ENCODE data around the gene KAZN. TPM values are rescaled to one million over a fixed set of nuclear protein-coding genes. Genes with fewer than 3 reads are reported as not detected.

The KAZN gene
- total RNA-seq, 2 experiments from 2014 or later: 0.22 to 0.55 TPM

- no peaks in the 10 kb centered on the region for H3K27me3 Mint-ChIP-seq
- no peaks in the 10 kb centered on the region for H3K36me3 ChIP-seq (ENCODE audit: insufficient read depth, low read length)
- intact Hi-C loops (cut with DNase I, micrococcal nuclease): no loop called here
- H3K4me1 ChIP-seq (ENCODE audit: insufficient read depth, low read length): no peaks in the 10 kb centered on the region
- TF ChIP-seq CTCF (IDR thresholded peaks at IDR 0.05): no peak
- peaks cover 0 to 2% of the 10 kb centered on the region in 2 experiments for H3K27me3 ChIP-seq (ENCODE audit: control insufficient read depth in 1 of 2, insufficient read depth in 2 of 2, low read length in 2 of 2)
- H3K4me1 Mint-ChIP-seq (ENCODE audit: low read depth): no peaks in the 10 kb centered on the region
- no peak overlapping the region for H3K4me3 ChIP-seq (ENCODE audit: low read length)
- ATAC-seq (ENCODE audit: poor library complexity) (no peak), DNase-seq (no peak)
- H3K9me3 ChIP-seq (ENCODE audit: control insufficient read depth in 1 of 2, insufficient read depth in 1 of 2, low read length in 2 of 2): peaks cover 11 to 14% of the 10 kb centered on the region in 2 experiments
- H3K9me3 Mint-ChIP-seq: peaks cover 2% of the 10 kb centered on the region
- H3K27ac Mint-ChIP-seq: no peak overlapping the region
- ChIA-PET CTCF (no interaction called here), POLR2A (no interaction called here)
- no peaks in the 10 kb centered on the region for H3K36me3 Mint-ChIP-seq (ENCODE audit: low read depth)
- no peak overlapping the region for H3K4me3 Mint-ChIP-seq
- H3K27ac ChIP-seq (ENCODE audit: low read depth in 1 of 2, low read length in 2 of 2): no peak overlapping the region
Observed at GRCh38 chr1:14706631-14707030, 108.1 kb downstream of the KAZN start.

DNA sequence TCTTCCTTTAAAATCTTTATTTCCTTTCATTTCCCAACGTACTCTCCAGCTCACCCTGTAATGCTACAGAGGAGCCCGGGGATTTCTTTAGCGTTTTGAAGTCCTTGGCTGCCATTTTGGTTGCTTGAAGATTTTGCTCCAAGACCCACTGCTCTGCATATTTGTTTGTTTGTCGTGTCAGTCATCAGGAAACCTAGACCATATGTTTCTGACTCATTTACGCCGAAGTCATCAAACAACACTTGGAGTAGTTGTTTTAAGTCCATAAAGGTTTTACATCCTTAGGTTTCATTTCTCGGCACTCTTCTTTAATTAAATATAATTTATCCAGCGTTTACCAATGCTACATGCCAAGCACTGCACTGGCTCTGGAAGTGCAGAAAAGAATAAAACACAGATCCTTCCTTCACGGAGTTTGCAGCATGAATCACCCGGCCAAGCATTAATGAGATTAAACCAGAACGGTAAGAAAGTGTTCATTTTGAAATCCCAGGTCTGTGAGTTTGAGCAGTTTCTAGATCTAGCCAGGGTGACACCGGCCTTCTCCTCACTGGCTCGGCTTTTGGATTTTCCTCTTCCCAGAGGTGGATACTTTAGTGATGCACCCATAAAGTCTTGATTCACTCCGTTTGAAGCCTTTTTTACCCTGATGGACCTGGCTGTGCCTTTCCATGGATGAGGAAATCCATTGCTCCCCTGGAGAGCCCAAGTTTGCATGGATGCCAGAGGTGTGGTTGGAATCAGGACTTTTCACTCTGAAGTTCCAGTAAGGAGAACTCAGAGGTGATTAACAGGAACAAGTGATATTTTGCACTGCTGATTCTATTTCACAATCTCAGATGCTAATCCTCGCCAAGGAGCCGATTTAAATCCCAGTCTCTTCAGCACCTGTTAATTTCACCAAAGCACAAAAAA, 109.3 kb downstream of the KAZN start:
- Mint-ChIP-seq H3K36me3 (ENCODE audit: low read depth) (no peaks in the 10 kb centered on the region), H3K27me3 (no peaks in the 10 kb centered on the region), H3K9me3 (peaks cover 2% of the 10 kb centered on the region), H3K27ac (no peak overlapping the region), H3K4me1 (ENCODE audit: low read depth) (no peaks in the 10 kb centered on the region), H3K4me3 (no peak overlapping the region)
- Histone ChIP-seq H3K27ac (ENCODE audit: low read depth in 1 of 2, low read length in 2 of 2) (no peak overlapping the region), H3K4me1 (ENCODE audit: insufficient read depth, low read length) (no peaks in the 10 kb centered on the region), H3K36me3 (ENCODE audit: insufficient read depth, low read length) (no peaks in the 10 kb centered on the region), H3K27me3 (ENCODE audit: control insufficient read depth in 1 of 2, insufficient read depth in 2 of 2, low read length in 2 of 2) (peaks cover 0 to 2% of the 10 kb centered on the region in 2 experiments), H3K4me3 (ENCODE audit: low read length) (no peak overlapping the region), H3K9me3 (ENCODE audit: control insufficient read depth in 1 of 2, insufficient read depth in 1 of 2, low read length in 2 of 2) (peaks cover 11 to 14% of the 10 kb centered on the region in 2 experiments)
- no peak for TF ChIP-seq CTCF (IDR thresholded peaks at IDR 0.05)
- ATAC-seq (ENCODE audit: poor library complexity) (no peak), DNase-seq (no peak)
- ChIA-PET POLR2A (no interaction called here), CTCF (no interaction called here)
- intact Hi-C loops (cut with DNase I, micrococcal nuclease): no loop called here

DNA sequence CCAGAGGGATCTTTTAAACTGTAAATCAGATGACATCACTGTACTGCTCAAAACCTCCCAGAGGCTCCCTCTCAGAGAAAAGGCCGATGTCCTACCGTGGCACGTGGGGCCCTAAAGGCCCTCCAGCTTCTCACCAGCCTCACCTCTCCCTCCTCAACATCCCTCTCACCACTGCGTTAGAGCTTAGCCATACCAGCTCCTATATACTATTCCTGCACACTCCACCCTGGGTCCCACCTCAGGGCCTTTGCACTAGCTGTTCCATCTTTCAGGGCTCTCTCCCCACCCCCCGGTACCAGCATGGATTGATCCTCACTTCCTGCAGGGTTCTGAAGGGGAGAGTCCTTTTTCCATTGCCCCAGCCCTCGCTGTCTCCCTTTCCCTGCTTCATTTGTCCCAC, 111.8 kb downstream of the KAZN start:
- ATAC-seq (ENCODE audit: poor library complexity): no peak
- intact Hi-C loops (cut with DNase I, micrococcal nuclease): no loop called here
- no peak overlapping the region for H3K27ac ChIP-seq (ENCODE audit: low read depth in 1 of 2, low read length in 2 of 2)
- Mint-ChIP-seq H3K27ac (no peak overlapping the region), H3K9me3 (no peaks in the 10 kb centered on the region), H3K36me3 (ENCODE audit: low read depth) (no peaks in the 10 kb centered on the region), H3K27me3 (no peaks in the 10 kb centered on the region), H3K4me3 (no peak overlapping the region), H3K4me1 (ENCODE audit: low read depth) (no peaks in the 10 kb centered on the region)
- TF ChIP-seq CTCF (IDR thresholded peaks at IDR 0.05): no peak
- CTCF ChIA-PET: no interaction called here
- H3K27me3 ChIP-seq (ENCODE audit: control insufficient read depth in 1 of 2, insufficient read depth in 2 of 2, low read length in 2 of 2): peaks cover 0 to 2% of the 10 kb centered on the region in 2 experiments
- peaks cover 11 to 14% of the 10 kb centered on the region in 2 experiments for H3K9me3 ChIP-seq (ENCODE audit: control insufficient read depth in 1 of 2, insufficient read depth in 1 of 2, low read length in 2 of 2)
- H3K36me3 ChIP-seq (ENCODE audit: insufficient read depth, low read length): no peaks in the 10 kb centered on the region
- H3K4me3 ChIP-seq (ENCODE audit: low read length): no peak overlapping the region
- no peaks in the 10 kb centered on the region for H3K4me1 ChIP-seq (ENCODE audit: insufficient read depth, low read length)
- DNase-seq: no peak
- POLR2A ChIA-PET: no interaction called here

All from CD4-positive, alpha-beta T cell (primary cell).